ENCODE results near the gene TULP4.

TULP4 gene

DNA sequence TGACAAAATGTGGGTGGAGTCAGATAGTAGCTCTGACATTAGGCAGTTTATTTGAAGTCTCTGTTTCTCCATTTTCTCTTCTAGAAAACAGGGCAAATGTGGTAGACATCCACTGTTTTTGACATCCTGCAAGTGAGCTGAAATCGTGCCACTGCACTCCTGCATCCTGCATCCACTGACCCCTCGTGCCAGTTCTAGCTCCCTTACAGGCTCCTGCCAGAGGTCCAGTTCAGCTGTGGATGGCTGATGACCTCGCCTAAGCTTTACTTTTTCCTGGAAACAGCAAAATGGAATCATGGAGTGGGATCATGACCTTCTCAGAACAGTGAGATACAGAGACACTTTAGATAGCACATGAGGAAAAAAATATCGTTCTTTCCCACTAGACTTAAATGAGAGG lies 58.5 kb downstream of the TULP4 start:
- Histone ChIP-seq H3K4me1 (ENCODE audit: control insufficient read depth, insufficient read depth, low read length) (peaks cover 7% of the 10 kb centered on the region), H3K9me3 (replicated peaks; ENCODE audit: low read length) (no peaks in the 10 kb centered on the region), H3K9ac (ENCODE audit: low read depth, low read length) (no peak overlapping the region), H3K4me3 (ENCODE audit: low read length) (no peak overlapping the region), H3K4me2 (ENCODE audit: low read length) (no peak overlapping the region), H3K27me3 (ENCODE audit: control insufficient read depth, insufficient read depth, low read length) (no peaks in the 10 kb centered on the region), H3K36me3 (ENCODE audit: insufficient read depth, low read length) (no peaks in the 10 kb centered on the region)

DNA sequence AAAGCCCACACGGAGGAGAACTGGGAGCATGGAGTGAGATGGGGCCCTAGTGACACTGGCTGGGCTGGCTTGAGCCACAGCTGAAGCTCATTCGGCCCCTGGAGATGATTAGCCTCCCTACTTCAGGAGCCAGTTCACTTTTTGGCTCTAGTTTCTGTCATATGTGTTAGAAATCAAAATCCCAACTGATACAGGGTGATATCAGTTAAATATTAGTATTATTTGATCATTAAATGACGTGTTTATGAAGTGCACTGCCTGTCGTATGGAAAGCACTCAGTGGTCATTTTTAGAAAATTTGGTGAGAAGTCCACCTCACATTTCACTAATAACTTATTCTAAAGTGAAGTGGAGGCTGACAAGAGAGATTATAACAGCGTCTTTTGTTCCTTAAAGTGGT lies 59.0 kb downstream of the TULP4 start:
- H3K9ac ChIP-seq (ENCODE audit: low read depth, low read length): no peak overlapping the region
- no peak overlapping the region for H3K4me3 ChIP-seq (ENCODE audit: low read length)
- no peaks in the 10 kb centered on the region for H3K9me3 ChIP-seq (replicated peaks; ENCODE audit: low read length)
- H3K36me3 ChIP-seq (ENCODE audit: insufficient read depth, low read length): no peaks in the 10 kb centered on the region
- H3K4me2 ChIP-seq (ENCODE audit: low read length): no peak overlapping the region
- H3K4me1 ChIP-seq (ENCODE audit: control insufficient read depth, insufficient read depth, low read length): peaks cover 11% of the 10 kb centered on the region
- H3K27me3 ChIP-seq (ENCODE audit: control insufficient read depth, insufficient read depth, low read length): no peaks in the 10 kb centered on the region

DNA sequence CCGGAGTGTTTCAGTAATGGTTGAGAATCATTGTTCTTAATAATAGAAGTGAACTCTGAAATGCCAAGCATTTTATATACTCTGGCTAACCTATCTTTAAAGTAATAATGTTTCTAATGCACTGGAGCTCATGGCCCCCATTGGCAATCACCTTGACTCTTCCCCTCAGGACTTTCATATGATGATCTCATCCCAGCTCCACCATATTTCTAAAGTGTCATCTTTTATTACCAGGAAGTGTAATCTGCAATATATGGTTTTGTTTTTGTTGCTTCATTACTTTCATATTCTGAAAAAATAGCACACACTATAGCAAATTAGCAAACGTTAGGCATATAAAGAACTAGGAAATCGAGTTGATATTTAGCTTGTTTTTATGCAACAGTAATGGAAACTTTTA lies 60.3 kb downstream of the TULP4 start:
- Histone ChIP-seq H3K9me3 (replicated peaks; ENCODE audit: low read length) (no peaks in the 10 kb centered on the region), H3K9ac (ENCODE audit: low read depth, low read length) (no peak overlapping the region), H3K4me1 (ENCODE audit: control insufficient read depth, insufficient read depth, low read length) (peaks cover 24% of the 10 kb centered on the region), H3K4me3 (ENCODE audit: low read length) (no peak overlapping the region), H3K4me2 (ENCODE audit: low read length) (no peak overlapping the region), H3K36me3 (ENCODE audit: insufficient read depth, low read length) (no peaks in the 10 kb centered on the region), H3K27me3 (ENCODE audit: control insufficient read depth, insufficient read depth, low read length) (no peaks in the 10 kb centered on the region)

DNA sequence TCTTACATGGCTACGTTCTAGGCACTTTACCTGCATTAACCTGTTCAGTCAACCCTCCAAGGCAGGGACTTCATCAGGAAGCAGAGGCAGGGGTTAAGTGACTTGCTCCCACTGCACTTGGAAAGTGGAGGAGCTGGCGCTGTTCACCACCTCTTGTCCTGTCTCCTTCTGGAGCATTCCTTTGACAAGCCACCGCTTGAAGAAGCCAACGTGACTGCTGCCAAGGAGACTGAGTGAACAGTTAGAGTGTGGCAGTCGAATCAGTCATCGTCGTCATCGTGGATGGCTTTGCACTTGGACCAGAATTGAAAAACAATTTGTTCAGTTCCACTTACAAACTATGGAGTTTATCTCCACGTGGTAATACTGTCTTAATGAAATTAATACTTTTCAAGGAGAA lies 60.9 kb downstream of the TULP4 start:
- Histone ChIP-seq H3K4me2 (ENCODE audit: low read length) (no peak overlapping the region), H3K9me3 (replicated peaks; ENCODE audit: low read length) (no peaks in the 10 kb centered on the region), H3K36me3 (ENCODE audit: insufficient read depth, low read length) (no peaks in the 10 kb centered on the region), H3K9ac (ENCODE audit: low read depth, low read length) (no peak overlapping the region), H3K27me3 (ENCODE audit: control insufficient read depth, insufficient read depth, low read length) (no peaks in the 10 kb centered on the region), H3K4me3 (ENCODE audit: low read length) (no peak overlapping the region), H3K4me1 (ENCODE audit: control insufficient read depth, insufficient read depth, low read length) (peaks cover 30% of the 10 kb centered on the region)

DNA sequence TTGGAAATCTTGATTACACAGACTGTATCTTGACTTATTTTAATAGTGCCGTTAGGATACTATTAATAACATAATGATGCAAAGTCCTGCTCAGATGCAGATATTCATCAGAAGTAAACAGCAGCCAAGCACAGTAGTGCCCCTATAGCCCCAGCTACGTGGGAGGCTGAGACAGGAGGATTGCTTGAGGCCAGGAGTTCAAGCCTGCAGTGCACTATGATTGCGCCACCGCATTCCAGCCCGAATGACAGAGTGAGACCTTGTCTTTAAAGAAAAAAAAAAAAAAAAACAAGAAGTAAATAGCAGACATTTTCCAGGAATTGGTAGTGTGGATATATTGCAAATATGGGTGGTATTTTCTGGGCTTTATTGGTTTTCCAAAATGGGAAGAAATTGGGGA lies 61.8 kb downstream of the TULP4 start:
- Histone ChIP-seq H3K4me1 (ENCODE audit: control insufficient read depth, insufficient read depth, low read length) (peaks cover 30% of the 10 kb centered on the region), H3K4me3 (ENCODE audit: low read length) (no peak overlapping the region), H3K27me3 (ENCODE audit: control insufficient read depth, insufficient read depth, low read length) (no peaks in the 10 kb centered on the region), H3K36me3 (ENCODE audit: insufficient read depth, low read length) (no peaks in the 10 kb centered on the region), H3K9me3 (replicated peaks; ENCODE audit: low read length) (no peaks in the 10 kb centered on the region), H3K4me2 (ENCODE audit: low read length) (no peak overlapping the region), H3K9ac (ENCODE audit: low read depth, low read length) (no peak overlapping the region)

DNA sequence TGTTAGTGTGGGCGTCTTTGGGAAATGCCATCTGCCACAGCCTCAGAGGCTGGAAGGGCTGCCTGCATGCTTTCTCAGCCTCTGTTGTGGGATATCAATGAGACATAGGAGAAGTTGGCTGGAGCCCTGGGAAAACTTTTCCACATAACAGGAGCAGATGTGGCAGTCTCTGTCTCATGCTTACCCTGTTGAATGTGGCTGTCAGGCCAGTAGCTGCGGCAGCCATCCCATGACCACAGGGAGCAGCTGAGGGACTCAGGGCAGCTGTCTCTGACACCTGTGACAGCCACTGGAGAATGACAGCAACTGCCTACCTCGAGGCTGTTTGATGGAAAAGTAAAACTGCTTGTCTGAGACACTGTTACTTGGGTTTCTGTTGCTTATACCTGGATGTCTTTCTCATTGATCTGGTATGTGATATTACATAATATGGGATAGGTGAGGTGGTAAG lies 64.4 kb downstream of the TULP4 start:
- Histone ChIP-seq H3K36me3 (ENCODE audit: insufficient read depth, low read length) (no peaks in the 10 kb centered on the region), H3K4me3 (ENCODE audit: low read length) (no peak overlapping the region), H3K9ac (ENCODE audit: low read depth, low read length) (no peak overlapping the region), H3K27me3 (ENCODE audit: control insufficient read depth, insufficient read depth, low read length) (no peaks in the 10 kb centered on the region), H3K9me3 (replicated peaks; ENCODE audit: low read length) (no peaks in the 10 kb centered on the region), H3K4me1 (ENCODE audit: control insufficient read depth, insufficient read depth, low read length) (peaks cover 37% of the 10 kb centered on the region), H3K4me2 (ENCODE audit: low read length) (peak overlapping the region; percentile 49)

DNA sequence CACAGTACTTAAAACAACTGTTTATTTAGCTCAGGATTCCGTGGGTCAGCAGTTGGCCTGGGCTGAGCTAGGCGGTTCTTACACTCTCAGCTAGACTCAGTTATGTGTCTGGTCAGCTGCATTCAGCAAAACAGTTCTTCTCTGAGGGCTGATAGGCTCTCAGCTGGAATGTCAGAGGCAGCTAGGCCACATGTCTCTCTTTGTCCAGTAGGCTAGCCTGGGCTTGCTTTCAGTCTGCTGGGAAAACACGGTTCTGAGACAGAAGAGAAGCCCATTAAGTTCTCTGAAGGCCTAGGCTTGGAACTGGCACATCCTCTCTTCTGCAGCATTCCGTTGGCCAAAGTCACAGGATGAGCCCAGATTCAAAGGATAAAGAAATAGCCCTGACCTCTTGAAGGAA lies 65.6 kb downstream of the TULP4 start:
- Histone ChIP-seq H3K27me3 (ENCODE audit: control insufficient read depth, insufficient read depth, low read length) (no peaks in the 10 kb centered on the region), H3K4me3 (ENCODE audit: low read length) (no peak overlapping the region), H3K9me3 (replicated peaks; ENCODE audit: low read length) (no peaks in the 10 kb centered on the region), H3K4me2 (ENCODE audit: low read length) (peak overlapping the region; percentile 12), H3K9ac (ENCODE audit: low read depth, low read length) (no peak overlapping the region), H3K36me3 (ENCODE audit: insufficient read depth, low read length) (no peaks in the 10 kb centered on the region), H3K4me1 (ENCODE audit: control insufficient read depth, insufficient read depth, low read length) (peaks cover 33% of the 10 kb centered on the region)

DNA sequence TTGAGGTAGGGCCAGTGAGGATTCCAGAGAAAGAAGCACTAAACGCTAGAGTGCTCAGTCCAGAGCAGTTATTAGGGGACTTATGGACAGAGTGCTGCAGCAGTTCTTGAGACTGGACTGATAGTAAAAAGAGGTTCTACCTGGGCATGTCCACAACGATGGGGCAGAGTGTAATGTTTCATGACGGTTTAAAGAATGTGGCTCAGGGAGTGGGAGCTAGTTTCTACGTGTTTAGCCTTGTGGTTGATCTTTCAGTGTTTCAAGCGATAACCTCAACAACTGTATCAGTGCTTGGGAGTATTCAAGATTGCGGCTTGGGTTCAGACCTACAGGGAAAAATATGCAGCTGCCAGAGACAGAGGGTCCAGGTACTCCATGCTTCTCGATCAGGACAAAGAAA lies 67.1 kb downstream of the TULP4 start:
- H3K27me3 ChIP-seq (ENCODE audit: control insufficient read depth, insufficient read depth, low read length): no peaks in the 10 kb centered on the region
- no peak overlapping the region for H3K4me3 ChIP-seq (ENCODE audit: low read length)
- H3K4me2 ChIP-seq (ENCODE audit: low read length): no peak overlapping the region
- H3K36me3 ChIP-seq (ENCODE audit: insufficient read depth, low read length): no peaks in the 10 kb centered on the region
- no peak overlapping the region for H3K9ac ChIP-seq (ENCODE audit: low read depth, low read length)
- H3K9me3 ChIP-seq (replicated peaks; ENCODE audit: low read length): no peaks in the 10 kb centered on the region
- H3K4me1 ChIP-seq (ENCODE audit: control insufficient read depth, insufficient read depth, low read length): peaks cover 32% of the 10 kb centered on the region

DNA sequence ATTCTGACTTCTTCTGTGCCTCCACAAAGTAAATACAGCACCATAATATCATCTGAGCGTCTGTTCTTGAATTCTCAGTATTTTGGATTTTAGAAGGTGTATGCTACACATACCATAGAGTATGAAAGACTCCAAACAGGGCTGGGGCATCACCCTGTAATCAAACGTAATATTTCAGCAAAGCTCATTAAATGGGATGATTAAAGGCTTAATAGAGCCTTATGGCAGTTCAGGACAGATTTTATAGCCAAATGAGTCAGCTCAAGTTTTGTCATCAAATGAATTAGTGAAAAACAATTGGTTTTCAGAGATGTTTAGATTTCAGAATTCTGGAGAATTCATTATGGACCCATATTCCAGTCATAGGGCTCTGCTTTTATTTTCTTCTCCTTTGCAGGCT lies 68.9 kb downstream of the TULP4 start:
- no peaks in the 10 kb centered on the region for H3K9me3 ChIP-seq (replicated peaks; ENCODE audit: low read length)
- peaks cover 32% of the 10 kb centered on the region for H3K4me1 ChIP-seq (ENCODE audit: control insufficient read depth, insufficient read depth, low read length)
- H3K4me2 ChIP-seq (ENCODE audit: low read length): no peak overlapping the region
- H3K4me3 ChIP-seq (ENCODE audit: low read length): no peak overlapping the region
- H3K9ac ChIP-seq (ENCODE audit: low read depth, low read length): no peak overlapping the region
- no peaks in the 10 kb centered on the region for H3K36me3 ChIP-seq (ENCODE audit: insufficient read depth, low read length)
- H3K27me3 ChIP-seq (ENCODE audit: control insufficient read depth, insufficient read depth, low read length): no peaks in the 10 kb centered on the region

DNA sequence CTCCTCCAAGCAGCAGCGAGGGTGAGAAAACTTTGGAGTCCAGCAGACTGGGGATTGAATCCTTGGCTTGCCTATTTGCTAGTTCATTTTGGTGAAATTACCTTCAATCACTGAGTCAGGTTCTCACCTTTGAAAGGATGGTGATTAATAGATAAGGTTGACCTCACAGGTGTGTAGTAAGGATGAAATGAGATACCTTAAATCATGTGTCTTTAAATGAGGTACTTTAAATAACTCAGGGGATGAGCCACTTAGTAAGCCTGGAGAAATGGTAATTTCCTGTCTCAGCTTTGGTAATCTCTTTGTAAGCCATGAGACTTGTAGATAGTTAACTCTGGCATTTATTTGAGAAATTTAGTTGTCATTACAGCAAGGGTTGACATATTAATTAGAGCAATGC lies 70.2 kb downstream of the TULP4 start:
- no peaks in the 10 kb centered on the region for H3K27me3 ChIP-seq (ENCODE audit: control insufficient read depth, insufficient read depth, low read length)
- no peak overlapping the region for H3K9ac ChIP-seq (ENCODE audit: low read depth, low read length)
- no peaks in the 10 kb centered on the region for H3K36me3 ChIP-seq (ENCODE audit: insufficient read depth, low read length)
- no peak overlapping the region for H3K4me2 ChIP-seq (ENCODE audit: low read length)
- no peaks in the 10 kb centered on the region for H3K9me3 ChIP-seq (replicated peaks; ENCODE audit: low read length)
- peaks cover 19% of the 10 kb centered on the region for H3K4me1 ChIP-seq (ENCODE audit: control insufficient read depth, insufficient read depth, low read length)
- H3K4me3 ChIP-seq (ENCODE audit: low read length): no peak overlapping the region

DNA sequence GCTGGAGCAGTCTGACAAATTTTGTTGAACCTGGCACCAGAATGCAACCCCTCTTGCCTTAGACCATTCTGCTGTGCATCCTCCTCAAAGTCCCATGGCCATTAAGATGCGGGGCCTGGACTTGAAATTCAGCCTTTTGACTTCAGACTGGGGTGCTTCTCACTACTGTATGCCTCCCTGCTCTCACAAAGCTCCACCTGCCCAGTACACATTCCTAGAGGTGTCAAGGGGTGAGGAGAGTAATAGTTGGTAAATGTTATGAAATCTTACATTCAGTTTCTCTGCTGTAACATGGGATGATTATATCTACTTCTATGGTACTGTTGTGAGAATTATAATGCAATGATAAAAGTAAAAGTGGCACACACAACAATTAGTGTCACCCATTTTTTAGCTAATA lies 70.8 kb downstream of the TULP4 start:
- H3K9ac ChIP-seq (ENCODE audit: low read depth, low read length): no peak overlapping the region
- H3K27me3 ChIP-seq (ENCODE audit: control insufficient read depth, insufficient read depth, low read length): no peaks in the 10 kb centered on the region
- no peaks in the 10 kb centered on the region for H3K9me3 ChIP-seq (replicated peaks; ENCODE audit: low read length)
- peaks cover 14% of the 10 kb centered on the region for H3K4me1 ChIP-seq (ENCODE audit: control insufficient read depth, insufficient read depth, low read length)
- no peak overlapping the region for H3K4me2 ChIP-seq (ENCODE audit: low read length)
- H3K4me3 ChIP-seq (ENCODE audit: low read length): no peak overlapping the region
- H3K36me3 ChIP-seq (ENCODE audit: insufficient read depth, low read length): no peaks in the 10 kb centered on the region

DNA sequence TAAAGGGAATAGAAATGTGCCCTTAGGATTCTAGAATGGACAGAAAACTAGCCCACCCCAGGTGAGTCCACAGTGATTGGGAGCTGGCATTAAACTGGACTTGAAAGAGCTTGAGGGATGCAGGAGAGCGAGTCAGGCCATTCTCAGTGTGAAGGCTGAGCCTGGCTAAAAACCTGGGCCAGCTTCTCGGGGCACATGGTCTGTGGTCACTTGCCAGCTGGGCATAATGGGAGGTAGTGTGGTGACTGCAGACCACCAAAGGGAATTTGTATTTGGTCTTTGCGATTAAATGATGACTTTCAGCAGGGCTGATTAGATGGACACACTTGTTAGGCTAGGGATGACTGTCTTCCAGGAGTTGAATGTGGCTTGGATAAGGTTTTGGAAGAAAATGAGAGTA lies 71.3 kb downstream of the TULP4 start:
- Histone ChIP-seq H3K4me3 (ENCODE audit: low read length) (no peak overlapping the region), H3K27me3 (ENCODE audit: control insufficient read depth, insufficient read depth, low read length) (no peaks in the 10 kb centered on the region), H3K4me2 (ENCODE audit: low read length) (no peak overlapping the region), H3K36me3 (ENCODE audit: insufficient read depth, low read length) (no peaks in the 10 kb centered on the region), H3K4me1 (ENCODE audit: control insufficient read depth, insufficient read depth, low read length) (peaks cover 12% of the 10 kb centered on the region), H3K9me3 (replicated peaks; ENCODE audit: low read length) (no peaks in the 10 kb centered on the region), H3K9ac (ENCODE audit: low read depth, low read length) (no peak overlapping the region)

Data from skeletal muscle satellite cell (primary cell).